NCI-H774 (cell line): ENCODE data around the gene GCM1.

Experiments
- DNase-seq: peaks from one replicate; lab custom pipeline; 2025; lab: John Stamatoyannopoulos, UW

GCM1 gene

GRCh38 chr6:53104916-53105315 is 43.7 kb downstream of the GCM1 start:
- no peak for DNase-seq

- peak; percentile 8 for DNase-seq
Observed at GRCh38 chr6:53103993-53104675, 44.5 kb downstream of the GCM1 start.

- DNase-seq: no peak
Observed at GRCh38 chr6:53101006-53101405, 47.6 kb downstream of the GCM1 start.

- DNase-seq: no peak
Observed at GRCh38 chr6:53100561-53100960, 48.1 kb downstream of the GCM1 start.

GRCh38 chr6:53095716-53096115 is 52.9 kb downstream of the GCM1 start:
- DNase-seq: no peak

- no peak for DNase-seq
Observed at GRCh38 chr6:53095270-53095669, 53.4 kb downstream of the GCM1 start.

GRCh38 chr6:53090576-53090975 is 58.1 kb downstream of the GCM1 start:
- DNase-seq: no peak

GRCh38 chr6:53089948-53090347 is 58.7 kb downstream of the GCM1 start:
- DNase-seq: no peak

GRCh38 chr6:53086302-53086701 is 62.3 kb downstream of the GCM1 start:
- no peak for DNase-seq

GRCh38 chr6:53080813-53081212 is 67.8 kb downstream of the GCM1 start:
- DNase-seq: no peak
